HG02759 (cell line): ENCODE results near the gene P2RY11.

Source experiments
- ATAC-seq: cut with Tn5 transposase; IDR thresholded peaks from one replicate; pipeline ENCODE4 v1.9.1; 2021; ENCODE audit warnings: mild to moderate bottlenecking, moderate library complexity; ENCODE audit not compliant: unreplicated experiment

The P2RY11 gene

GRCh38 chr19:10092648-10093294 is 18.7 kb upstream of the P2RY11 start:
- no peak for ATAC-seq

DNA sequence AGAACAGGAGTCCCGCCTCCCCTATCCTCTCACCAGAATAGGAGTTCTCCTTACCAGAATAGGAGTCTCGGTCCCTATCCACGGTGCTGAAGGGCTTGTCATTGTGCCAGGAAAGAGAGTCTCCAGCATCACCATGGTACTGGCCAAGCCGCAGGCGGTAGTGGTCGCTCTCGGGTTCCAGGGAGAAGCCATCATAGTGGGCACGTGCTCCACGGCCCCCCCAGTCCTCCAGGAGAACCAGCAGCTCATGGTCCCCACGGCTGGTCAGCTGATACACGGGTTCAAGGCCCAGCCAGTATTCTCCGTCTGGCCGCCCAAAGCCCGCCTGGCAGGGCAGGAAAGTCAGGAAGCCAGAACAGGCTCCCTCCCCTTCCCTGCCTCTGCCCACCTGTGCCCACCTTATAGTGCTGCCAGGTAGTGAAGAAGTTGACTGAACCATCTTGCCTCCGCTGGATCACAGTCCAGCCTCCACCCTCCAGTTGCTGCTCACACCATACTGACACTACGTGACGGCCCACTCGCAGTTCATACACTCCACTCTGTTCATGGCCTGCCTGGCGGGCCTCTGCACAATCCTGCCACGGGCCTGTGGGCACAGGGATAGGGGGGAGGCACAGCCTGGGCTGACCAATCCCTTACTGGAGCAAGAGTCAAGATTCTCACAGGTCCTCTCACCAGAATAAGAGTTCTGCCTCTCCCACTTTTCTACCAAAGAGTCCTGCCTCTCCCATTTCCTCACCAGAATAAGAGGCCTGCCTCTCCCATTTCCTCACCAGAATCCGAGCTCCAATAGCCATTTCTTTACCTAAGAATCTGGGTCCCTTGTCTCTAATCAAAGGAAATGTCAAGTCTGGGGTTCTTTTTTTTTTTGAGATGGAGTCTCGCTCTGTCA is 18.0 kb upstream of the P2RY11 start:
- ATAC-seq = no peak

GRCh38 chr19:10095622-10095947 is 15.9 kb upstream of the P2RY11 start:
- ATAC-seq = no peak

DNA sequence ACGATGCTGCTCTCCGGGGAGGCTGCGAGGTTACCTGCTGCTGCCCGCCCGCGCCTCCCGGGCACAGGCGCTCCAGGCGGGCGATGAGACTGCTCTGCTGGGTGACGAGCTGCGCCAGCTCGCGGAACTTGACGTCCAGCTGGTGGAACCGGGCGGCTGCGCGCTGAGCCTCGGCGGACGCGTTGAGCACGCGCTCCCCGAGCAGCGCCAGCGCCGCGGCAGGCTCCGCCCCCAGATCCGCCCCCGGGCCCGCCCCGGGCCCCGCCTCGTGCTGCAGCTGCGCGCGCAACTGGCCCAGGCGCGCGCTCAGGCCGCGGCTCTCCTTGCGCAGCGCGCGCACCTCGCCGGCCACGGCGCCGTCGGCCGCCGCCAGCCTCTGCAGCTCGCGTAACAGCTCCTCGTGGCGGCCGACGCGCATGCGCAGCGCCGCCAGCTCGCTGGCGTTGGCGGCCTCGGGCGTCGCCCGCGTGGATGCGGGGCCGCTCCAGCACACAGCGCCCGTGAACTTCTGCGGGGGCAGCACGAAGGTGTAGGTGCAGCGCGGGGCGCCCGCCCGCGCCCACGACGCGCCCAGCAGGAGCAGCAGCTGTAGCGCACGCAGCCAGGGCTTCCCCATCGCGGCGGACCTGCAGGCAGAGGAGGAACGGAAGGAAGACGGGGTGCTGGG is 15.4 kb upstream of the P2RY11 start:
- ATAC-seq = peak; percentile 84

- ATAC-seq = no peak
Measured at GRCh38 chr19:10096615-10096963, 14.9 kb upstream of the P2RY11 start.

DNA sequence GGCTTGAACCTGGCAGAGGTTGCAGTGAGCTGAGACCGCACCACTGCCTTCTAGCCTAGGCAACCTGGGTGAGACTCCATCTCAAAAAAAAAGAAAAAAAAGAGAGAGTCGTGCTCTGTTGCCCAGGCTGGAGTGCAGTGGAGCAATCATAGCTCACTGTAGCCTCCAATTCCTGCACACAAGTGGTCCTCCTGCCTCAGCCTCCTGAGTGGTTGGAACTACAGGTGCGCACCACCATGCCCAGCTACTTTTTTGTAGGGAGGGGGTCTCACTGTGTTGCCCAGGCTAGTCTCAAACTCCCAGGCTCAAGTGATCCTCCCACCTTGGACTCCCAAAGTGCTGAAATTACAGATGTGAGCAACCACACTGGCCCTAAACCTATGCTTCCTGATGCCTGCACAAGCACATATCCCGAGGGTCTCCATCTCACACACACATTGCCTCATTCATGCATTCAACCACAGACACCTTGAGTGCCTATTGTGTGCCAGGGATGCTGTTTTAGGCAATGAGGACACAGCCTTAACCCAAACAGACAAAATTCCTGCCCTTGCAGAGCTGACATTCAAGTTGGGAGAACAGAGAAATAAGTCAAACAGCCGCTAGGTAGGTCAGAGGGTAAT is 11.2 kb upstream of the P2RY11 start:
- ATAC-seq = no peak

GRCh38 chr19:10102787-10103236 is 8.7 kb upstream of the P2RY11 start:
- ATAC-seq = peak; percentile 30

DNA sequence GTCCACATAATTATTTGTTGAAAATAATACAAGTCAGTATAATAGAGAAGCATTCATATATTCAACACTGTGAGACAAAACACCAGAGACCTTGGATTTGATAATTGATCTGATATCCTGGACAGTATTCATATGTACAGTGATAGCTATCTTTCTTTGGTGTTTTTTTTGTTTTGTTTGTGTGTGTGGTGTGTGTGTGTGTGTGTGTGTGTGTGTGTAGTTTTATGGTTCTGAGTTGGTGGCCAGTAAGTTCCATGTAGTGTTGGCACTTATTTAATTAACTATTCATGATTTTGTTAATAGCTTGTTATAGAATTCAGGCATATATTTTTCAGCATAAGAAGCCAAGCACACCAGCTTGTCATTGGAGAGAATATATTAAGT is 7.4 kb upstream of the P2RY11 start:
- ATAC-seq = no peak

DNA sequence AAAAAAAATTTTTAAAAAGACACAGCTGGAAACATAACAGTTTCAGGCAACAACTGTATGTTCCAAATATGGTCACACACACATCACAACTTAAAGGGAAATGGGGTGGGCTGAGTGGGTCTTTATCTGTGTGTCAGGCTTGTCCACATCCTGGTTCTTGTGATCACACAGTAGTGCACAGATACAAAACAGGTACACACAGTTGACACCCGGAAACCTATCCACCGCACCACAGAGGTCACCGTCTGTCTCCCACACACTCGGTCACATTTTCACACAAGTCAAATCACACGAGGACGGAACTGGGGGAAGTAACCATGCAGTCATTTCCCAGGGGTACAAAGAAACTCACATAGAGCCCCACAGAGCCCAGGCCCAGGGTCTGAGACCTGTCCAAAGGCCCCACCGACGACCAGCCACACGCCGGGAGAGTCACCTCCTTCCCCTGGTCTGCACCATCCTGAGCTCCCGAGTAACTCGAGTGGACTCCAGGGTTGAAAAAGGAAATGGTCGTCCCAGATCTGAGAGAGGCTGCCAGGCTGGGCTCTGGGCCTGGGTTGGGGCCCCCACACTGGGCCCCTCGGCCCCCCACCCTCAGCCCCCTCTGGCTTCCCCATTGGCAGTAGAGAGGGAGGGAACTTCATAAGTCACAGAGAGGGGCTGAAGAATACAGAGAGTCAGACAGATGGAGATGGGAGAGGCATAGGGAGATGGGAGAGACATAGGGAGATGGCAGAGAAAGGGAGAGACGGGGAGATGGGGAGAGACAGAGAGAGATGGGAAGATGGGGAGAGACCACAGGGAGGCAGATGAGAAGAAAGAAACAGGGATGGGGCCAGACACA is 6.6 kb upstream of the P2RY11 start:
- no peak for ATAC-seq

DNA sequence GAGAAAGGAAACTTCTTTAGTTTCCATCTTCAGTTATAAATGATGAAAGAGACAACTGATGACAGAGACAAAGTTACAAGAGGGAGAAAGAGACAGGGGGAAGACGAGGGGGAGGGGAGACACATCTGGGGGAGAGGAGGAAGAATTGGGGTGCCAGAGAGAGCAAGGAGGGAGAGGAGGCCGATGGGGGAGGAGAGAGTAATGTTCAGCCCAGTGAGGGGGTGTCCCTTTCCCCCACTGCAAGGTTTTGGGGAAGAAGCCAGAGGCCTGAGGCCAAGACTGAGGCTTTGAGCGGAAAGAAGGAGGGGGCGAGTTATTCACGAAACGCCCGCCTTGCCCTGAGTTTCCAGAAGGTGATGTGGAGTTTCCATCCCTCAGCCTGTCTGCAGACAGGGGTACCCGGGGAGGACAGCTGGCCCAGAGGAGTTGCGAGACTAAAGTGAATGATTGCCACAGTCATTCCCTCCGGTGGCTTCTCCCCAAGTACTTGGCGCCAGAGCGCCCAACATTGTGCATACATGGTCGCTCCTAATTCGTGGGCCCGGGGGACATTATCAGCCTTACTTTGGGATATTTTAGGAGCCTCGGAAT is 5.9 kb upstream of the P2RY11 start:
- peak; percentile 16 for ATAC-seq

DNA sequence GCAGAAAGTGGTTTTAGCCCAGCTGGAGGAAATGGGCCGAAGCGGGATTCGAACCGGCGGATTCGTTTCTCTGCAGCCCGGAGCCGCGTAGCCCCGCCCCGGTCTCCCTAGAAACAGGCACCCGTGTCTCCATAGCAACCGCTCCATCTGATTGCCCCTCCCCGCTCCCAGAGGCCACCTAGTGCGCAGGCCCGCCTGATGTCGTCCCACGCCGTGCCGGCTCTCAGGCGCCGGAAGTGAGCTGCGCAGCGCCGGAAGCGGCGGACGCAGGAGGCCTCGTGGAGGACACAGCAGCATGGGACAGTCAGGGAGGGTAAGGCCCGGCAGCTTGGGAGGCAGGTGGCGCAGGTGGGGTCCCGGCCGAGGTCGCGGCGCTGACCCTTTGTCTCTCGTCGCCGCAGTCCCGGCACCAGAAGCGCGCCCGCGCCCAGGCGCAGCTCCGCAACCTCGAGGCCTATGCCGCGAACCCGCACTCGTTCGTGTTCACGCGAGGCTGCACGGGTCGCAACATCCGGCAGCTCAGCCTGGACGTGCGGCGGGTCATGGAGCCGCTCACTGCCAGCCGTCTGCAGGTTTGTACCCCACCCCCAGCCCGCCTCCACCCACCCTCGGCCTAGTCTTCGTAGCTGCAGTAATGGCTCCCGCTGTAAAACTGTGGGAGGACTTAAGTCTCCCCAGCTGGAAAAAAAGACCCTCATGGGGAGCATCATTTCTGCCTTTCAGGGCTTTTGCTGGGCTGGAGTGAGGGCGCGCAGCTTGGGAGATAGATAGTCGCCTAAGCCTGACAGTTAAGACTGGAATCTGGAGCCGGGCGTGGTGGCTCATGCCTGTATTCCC is 5.2 kb upstream of the P2RY11 start, which contains the start of gene PPAN:
Gene PPAN, plus strand, starts transcription at position 263 of the 837 bp plus-strand sequence. Its CDS starts 33 bp downstream, at position 296.
- peak; percentile 52 for ATAC-seq

GRCh38 chr19:10107254-10107653 is 4.2 kb upstream of the P2RY11 start:
- ATAC-seq = no peak

DNA sequence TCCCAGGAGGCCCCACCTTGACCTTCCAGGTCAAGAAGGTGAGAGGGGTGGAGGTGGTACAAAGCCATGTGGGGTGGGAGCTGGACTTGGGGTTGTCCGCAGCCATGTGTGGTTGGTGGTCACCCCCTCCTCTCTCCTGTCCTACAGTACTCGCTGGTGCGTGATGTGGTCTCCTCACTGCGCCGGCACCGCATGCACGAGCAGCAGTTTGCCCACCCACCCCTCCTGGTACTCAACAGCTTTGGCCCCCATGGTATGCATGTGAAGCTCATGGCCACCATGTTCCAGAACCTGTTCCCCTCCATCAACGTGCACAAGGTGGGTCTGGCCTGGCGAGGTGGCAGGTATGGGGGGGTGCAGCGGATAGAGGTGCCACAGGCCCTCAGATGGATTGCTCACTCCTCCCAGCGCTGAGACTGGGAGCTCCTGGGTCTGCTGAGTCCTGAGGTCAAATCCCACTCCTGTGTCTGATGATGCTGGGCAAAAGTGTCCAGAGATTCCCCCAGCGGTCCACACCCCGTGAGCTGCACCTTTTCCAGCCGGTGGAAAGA is 3.6 kb upstream of the P2RY11 start:
- no peak for ATAC-seq

- no peak for ATAC-seq
Measured at GRCh38 chr19:10109528-10109927, 2.0 kb upstream of the P2RY11 start.

DNA sequence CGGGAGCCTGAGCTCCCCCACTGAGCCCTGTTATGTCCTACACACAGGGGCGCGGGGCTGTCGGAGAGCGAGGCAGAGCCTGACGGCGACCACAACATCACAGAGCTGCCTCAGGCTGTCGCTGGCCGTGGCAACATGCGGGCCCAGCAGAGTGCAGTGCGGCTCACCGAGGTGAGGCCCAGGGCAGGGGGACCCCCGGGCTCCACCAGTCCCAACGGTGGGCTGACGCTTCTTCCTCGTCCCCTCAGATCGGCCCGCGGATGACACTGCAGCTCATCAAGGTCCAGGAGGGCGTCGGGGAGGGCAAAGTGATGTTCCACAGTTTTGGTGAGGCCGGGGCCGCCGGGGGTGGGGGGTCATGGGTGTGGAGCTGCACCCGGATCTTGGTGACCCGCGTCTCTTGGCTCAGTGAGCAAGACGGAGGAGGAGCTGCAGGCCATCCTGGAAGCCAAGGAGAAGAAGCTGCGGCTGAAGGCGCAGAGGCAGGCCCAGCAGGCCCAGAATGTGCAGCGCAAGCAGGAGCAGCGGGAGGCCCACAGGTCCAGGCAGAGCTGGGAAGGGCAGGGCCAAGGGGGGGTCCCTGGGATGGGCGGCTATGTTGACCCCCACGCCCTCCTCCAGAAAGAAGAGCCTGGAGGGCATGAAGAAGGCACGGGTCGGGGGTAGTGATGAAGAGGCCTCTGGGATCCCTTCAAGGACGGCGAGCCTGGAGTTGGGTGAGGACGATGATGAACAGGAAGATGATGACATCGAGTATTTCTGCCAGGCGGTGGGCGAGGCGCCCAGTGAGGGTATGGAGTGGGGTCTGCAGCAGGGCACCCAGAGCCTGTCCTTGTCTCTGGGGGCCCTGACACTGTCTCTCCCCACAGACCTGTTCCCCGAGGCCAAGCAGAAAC is 1.2 kb upstream of the P2RY11 start:
- ATAC-seq = no peak

GRCh38 chr19:10110972-10111317 is 548 bp upstream of the P2RY11 start:
- ATAC-seq = no peak

- no peak for ATAC-seq
Measured at GRCh38 chr19:10112037-10112761, 706 bp downstream of the P2RY11 start.
